ENCODE measurements around the gene AKR7A2. TPM values are rescaled to one million over a fixed set of nuclear protein-coding genes. Genes with fewer than 3 reads are reported as not detected.

AKR7A2 gene
- total RNA-seq (10 to 100 TPM; 30.6 to 48.5 (median 43.3) TPM), polyA plus RNA-seq (10 to 100 TPM in 1 of 2 donors, 1 to 10 TPM in 1; 6.8 to 26.2 TPM)
- long read RNA-seq, donor 1, transcript AKR7A2-201 (7 exons, 1,362 nt), result major isoform, 79 of 81 reads
- long read RNA-seq, donor 1, partial matches to known transcripts, result 1 of 81 reads
- long read RNA-seq, donor 1, other reads (novel, unspliced or antisense), result 1 of 81 reads
- long read RNA-seq, donor 2, transcript AKR7A2-201 (7 exons, 1,362 nt), result major isoform, 70 of 72 reads
- long read RNA-seq, donor 2, partial matches to known transcripts, result 0 of 72 reads
- long read RNA-seq, donor 2, other reads (novel, unspliced or antisense), result 2 of 72 reads
- long read RNA-seq, donor 3, transcript AKR7A2-201 (7 exons, 1,362 nt), result major isoform, 89 of 99 reads
- long read RNA-seq, donor 3, partial matches to known transcripts, result 1 of 99 reads
- long read RNA-seq, donor 3, other reads (novel, unspliced or antisense), result 9 of 99 reads

- TF ChIP-seq, protein P1, sequence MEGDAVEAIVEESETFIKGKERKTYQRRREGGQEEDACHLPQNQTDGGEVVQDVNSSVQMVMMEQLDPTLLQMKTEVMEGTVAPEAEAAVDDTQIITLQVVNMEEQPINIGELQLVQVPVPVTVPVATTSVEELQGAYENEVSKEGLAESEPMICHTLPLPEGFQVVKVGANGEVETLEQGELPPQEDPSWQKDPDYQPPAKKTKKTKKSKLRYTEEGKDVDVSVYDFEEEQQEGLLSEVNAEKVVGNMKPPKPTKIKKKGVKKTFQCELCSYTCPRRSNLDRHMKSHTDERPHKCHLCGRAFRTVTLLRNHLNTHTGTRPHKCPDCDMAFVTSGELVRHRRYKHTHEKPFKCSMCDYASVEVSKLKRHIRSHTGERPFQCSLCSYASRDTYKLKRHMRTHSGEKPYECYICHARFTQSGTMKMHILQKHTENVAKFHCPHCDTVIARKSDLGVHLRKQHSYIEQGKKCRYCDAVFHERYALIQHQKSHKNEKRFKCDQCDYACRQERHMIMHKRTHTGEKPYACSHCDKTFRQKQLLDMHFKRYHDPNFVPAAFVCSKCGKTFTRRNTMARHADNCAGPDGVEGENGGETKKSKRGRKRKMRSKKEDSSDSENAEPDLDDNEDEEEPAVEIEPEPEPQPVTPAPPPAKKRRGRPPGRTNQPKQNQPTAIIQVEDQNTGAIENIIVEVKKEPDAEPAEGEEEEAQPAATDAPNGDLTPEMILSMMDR (IDR thresholded peaks at IDR 0.05), result peak in 3 of 9 donors; percentile 6 to 25 (median 8)
- 0 to 1% methylated on average over 86 to 105 of the region's 105 CpGs for WGBS, 2 donors
- intact Hi-C loops (cut with DNase I), result no loop called here
These were observed at the start of gene AKR7A2, which contains the start of gene SLC66A1 for GRCh38 chr1:19311931-19312781. TSS of gene AKR7A2 (minus strand) at chr1:19312144. CDS start at chr1:19312124, 20 bp downstream. TSS of gene SLC66A1 (plus strand) at chr1:19312326. CDS start at chr1:19317678, 5,352 bp downstream.

DNA sequence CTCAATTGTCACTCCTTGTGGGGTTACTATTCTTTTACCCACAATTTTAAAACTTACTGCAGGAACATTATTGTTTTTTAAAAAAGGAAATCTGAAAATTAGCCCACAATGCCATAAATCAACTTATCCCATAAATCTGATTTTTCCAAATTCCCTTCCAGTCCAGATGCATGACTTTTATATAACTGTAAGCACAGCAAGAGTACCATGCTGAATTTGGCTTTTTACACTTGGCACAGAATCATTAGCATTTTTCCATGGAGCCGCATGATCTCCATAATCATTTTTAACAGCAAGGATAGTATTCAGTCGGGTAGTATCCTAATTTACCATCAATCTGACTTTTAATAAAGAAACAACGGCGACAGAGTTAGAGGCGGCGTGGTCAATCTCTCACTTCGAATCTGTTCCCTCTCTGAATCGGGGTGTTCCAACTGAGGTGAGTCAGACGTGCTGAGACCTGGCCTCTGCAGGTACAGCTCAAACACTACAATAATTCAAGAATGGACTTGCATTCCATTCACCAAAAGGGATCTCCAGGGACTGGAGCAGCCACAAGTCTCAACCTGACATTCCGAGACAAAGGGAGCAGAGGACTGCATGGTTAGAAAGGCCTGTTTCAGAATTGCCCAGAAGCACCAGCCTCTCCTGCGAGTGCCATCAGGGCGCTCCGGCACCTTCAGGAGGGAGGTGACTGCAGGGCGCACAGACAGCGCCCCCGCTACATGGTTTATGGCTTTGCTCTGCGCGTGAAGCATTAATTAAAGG, 49.1 kb upstream of the AKR7A2 start:
- H3K36me3 ChIP-seq, result peaks cover 0 to 75% (median 14%) of the 10 kb centered on the region in 9 donors
- DNase-seq, result no peak
- TF ChIP-seq, protein P1 (IDR thresholded peaks at IDR 0.05), result no peak

More at GRCh38 chr1:19311931-19312781, at the start of gene AKR7A2, which contains the start of gene SLC66A1:
- Histone ChIP-seq H3K36me3 (peaks cover 0 to 20% (median 11%) of the 10 kb centered on the region in 9 donors), H3K27me3 (no peaks in the 10 kb centered on the region), H3K27ac (peak within 1 kb of the TSS; percentile 65 to 93 (median 88)), H3K4me3 (peak within 1 kb of the TSS; percentile 63 to 99 (median 81)), H3K9me3 (no peaks in the 10 kb centered on the region), H3K4me1 (peaks cover 9 to 54% (median 27%) of the 10 kb centered on the region in 9 donors)
- peak; percentile 91 to 95 for DNase-seq
- ATAC-seq, result peak; percentile 96 to 98 (median 97)

GRCh38 chr1:19360432-19360831, 48.5 kb upstream of the AKR7A2 start:
- no peak overlapping the region for H3K4me3 ChIP-seq
- peak overlapping the region in 1 of 10 donors; percentile 35 for H3K27ac ChIP-seq
- peaks cover 4 to 80% (median 20%) of the 10 kb centered on the region in 9 donors for H3K36me3 ChIP-seq
- 58 to 60% methylated on average over 11 of the region's 11 CpGs for WGBS, 2 donors
- DNase-seq (no peak), ATAC-seq (peak in 3 of 8 donors; percentile 32 to 52 (median 36))
- intact Hi-C loops (cut with DNase I), result no loop called here
- TF ChIP-seq, protein P1 (IDR thresholded peaks at IDR 0.05), result no peak
- no peaks in the 10 kb centered on the region for H3K27me3 ChIP-seq
- H3K9me3 ChIP-seq, result no peaks in the 10 kb centered on the region
- peaks cover 0 to 30% (median 16%) of the 10 kb centered on the region in 9 donors for H3K4me1 ChIP-seq

More for the DNA sequence above, 49.1 kb upstream of the AKR7A2 start:
- no peaks in the 10 kb centered on the region for H3K9me3 ChIP-seq
- no peaks in the 10 kb centered on the region for H3K27me3 ChIP-seq
- peak overlapping the region in 1 of 10 donors; percentile 35 for H3K27ac ChIP-seq
- no peak overlapping the region for H3K4me3 ChIP-seq
- WGBS, 2 donors, result 89 to 94% methylated on average over 18 of the region's 18 CpGs
- H3K4me1 ChIP-seq, result peaks cover 0 to 34% (median 16%) of the 10 kb centered on the region in 9 donors
- no peak for ATAC-seq
- intact Hi-C loops (cut with DNase I), result no loop called here

Data from heart right ventricle (tissue), 16 donors.